ENCODE measurements around the gene GMEB2.

Gene GMEB2

GRCh38 chr20:63558804-63559484 is 68.0 kb downstream of the GMEB2 start:
- no peak for DNase-seq

- no peak for DNase-seq
Observed at GRCh38 chr20:63557481-63557891, 69.4 kb downstream of the GMEB2 start.

- DNase-seq, result no peak
Observed at GRCh38 chr20:63556873-63557478, 69.9 kb downstream of the GMEB2 start.

- DNase-seq, result no peak
Observed at GRCh38 chr20:63555661-63556381, 71.1 kb downstream of the GMEB2 start.

- no peak for DNase-seq
Observed at GRCh38 chr20:63554361-63555278, 72.3 kb downstream of the GMEB2 start.

GRCh38 chr20:63553933-63554290 is 73.0 kb downstream of the GMEB2 start, which contains the start of gene FNDC11:
Gene FNDC11 (plus strand): TSS chr20:63554159. CDS start chr20:63555664, 1,505 bp downstream.
- peak in 3 of 5 donors; percentile 34 to 54 (median 37) for DNase-seq

- DNase-seq, result peak; percentile 77 to 94 (median 93)
Observed at GRCh38 chr20:63553251-63553932, 73.5 kb downstream of the GMEB2 start.

- peak in 4 of 5 donors; percentile 36 to 74 (median 42) for DNase-seq
Observed at GRCh38 chr20:63552481-63553249, 74.2 kb downstream of the GMEB2 start.

GRCh38 chr20:63551068-63551467 is 75.8 kb downstream of the GMEB2 start:
- no peak for DNase-seq

- DNase-seq, result no peak
Observed at GRCh38 chr20:63549679-63550282, 77.1 kb downstream of the GMEB2 start.

GRCh38 chr20:63549019-63549418 is 77.9 kb downstream of the GMEB2 start:
- no peak for DNase-seq

GRCh38 chr20:63548542-63548941 is 78.4 kb downstream of the GMEB2 start:
- DNase-seq, result no peak

- DNase-seq, result no peak
Observed at GRCh38 chr20:63547725-63548480, 79.0 kb downstream of the GMEB2 start, which contains the start of gene SRMS. Gene SRMS (minus strand): TSS chr20:63547749. CDS start chr20:63547463, 286 bp downstream.

GRCh38 chr20:63546956-63547724 is 79.8 kb downstream of the GMEB2 start:
- DNase-seq, result no peak

- no peak for DNase-seq
Observed at GRCh38 chr20:63546256-63546955, 80.5 kb downstream of the GMEB2 start.

GRCh38 chr20:63545814-63546213 is 81.1 kb downstream of the GMEB2 start:
- DNase-seq, result no peak

- no peak for DNase-seq
Observed at GRCh38 chr20:63544958-63545516, 81.9 kb downstream of the GMEB2 start.
